Cardiac septum (tissue), 1 donor: ENCODE data around the gene DDAH1. TPM values are rescaled to one million over a fixed set of nuclear protein-coding genes. Genes with fewer than 3 reads are reported as not detected.

Experiments used
- DNase-seq: peaks from one replicate; pipeline ENCODE4 v3.0.0-alpha.2; 2020; ENCODE audit warnings: low spot score
- intact Hi-C: fragments of 100-400 bp; cut with DNase I; formaldehyde crosslinking; loops from one replicate; pipeline ENCODE4 v1.14.0; 2022
- total RNA-seq: library from RNA; stranded (reverse); fragmentation: NEBNext Ultra II Directional; extraction: Animal tissue kit (Norgen Biotek cat#: 25700); gene quantifications from one replicate; pipeline ENCODE4 v1.2.1, GENCODE V29; 2021
- donor health status: DM: no; HTN: no; CAD: no.

Gene DDAH1
- total RNA-seq, 1 donor from 2014 or later = 58.1 TPM

GRCh38 chr1:85295654-85296053 is 169.3 kb downstream of the DDAH1 start:
- intact Hi-C loops = no loop called here
- no peak for DNase-seq

DNA sequence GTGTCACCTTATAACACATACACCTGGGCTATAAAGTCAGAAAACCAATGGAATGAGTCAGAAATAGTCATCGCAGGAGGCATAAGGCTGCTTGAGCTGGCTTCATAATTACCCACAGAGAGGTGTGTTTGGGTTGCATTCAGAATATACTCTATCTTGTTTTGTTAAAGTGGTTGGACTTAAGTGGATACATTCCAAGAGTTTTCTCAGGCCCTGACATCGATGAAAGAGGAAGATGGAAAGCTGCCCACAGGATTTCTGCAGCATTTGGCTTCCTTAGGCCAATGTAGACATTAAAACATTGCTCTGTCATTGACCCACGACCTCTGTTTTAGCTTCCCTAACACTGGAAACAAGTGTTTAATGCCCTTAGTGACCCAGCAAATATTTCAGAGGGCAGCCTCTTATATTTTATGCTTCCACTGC is 169.9 kb downstream of the DDAH1 start:
- intact Hi-C loops = no loop called here
- DNase-seq = no peak

DNA sequence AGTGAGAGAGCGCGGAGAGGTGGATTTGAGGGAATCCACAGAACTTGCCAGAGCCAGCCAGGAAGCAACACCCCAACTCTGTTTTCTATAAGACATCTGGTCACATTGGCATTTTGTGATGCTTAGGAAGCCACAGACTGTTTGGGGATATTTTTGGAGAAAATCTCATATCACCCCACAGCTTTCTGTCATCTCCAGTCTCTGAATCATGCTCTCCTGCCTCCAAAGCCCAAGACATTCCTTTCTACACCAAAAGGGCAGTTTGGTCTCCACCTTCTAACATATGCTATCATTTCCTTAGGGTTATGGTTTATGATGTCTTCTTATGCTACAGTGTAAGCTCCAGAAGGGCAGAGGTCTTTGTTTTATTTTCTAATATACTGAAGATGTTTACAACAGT is 174.1 kb downstream of the DDAH1 start:
- intact Hi-C loops = no loop called here
- no peak for DNase-seq

DNA sequence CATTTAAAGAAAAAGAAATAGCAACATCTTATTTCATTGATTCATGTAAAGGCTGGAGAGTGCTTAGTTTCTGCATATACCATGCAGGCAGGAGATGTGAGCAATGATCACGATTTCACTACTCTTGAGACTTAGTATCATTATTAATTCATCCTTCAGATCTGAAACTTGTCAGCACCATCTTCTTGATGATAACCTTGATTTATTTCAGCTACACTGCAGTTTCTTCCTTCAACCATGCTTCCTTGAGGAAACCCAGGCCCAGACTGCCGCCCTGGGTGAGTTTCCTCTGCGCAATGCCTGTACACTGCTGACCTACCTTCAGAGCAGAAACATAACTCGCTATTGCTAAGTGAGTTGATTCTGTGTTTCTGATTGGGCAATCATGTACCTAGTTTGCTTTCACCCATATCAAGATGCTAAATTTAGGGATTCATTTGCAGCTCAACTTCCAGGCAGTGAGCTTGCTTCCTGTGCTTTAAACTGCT is 175.1 kb downstream of the DDAH1 start:
- DNase-seq = no peak
- intact Hi-C loops = no loop called here

- DNase-seq = no peak
- intact Hi-C loops = no loop called here
Observed at GRCh38 chr1:85289207-85289847, 175.6 kb downstream of the DDAH1 start.

- intact Hi-C loops = no loop called here
- no peak for DNase-seq
Observed at GRCh38 chr1:85284202-85284601, 180.8 kb downstream of the DDAH1 start.

GRCh38 chr1:85283475-85284199 is 181.3 kb downstream of the DDAH1 start:
- intact Hi-C loops = no loop called here
- no peak for DNase-seq

DNA sequence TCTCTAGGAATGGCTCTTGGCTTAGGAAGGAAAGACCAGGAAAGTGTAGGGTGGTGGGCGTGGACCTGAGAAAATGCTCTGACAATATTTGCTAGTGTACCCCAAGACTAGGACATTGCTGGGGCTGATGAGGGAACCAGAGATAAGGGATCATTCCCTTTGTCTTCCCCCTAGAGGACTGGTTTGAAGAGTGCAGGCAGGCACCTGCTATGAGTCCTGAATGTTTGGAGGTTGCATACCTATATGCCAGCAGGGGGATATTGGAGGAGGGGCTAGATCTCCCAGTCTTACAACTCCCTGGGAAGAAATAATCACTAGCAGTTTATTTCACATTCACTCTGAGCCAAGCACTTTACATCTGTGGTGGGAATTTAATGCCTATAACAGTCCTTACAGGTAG is 182.5 kb downstream of the DDAH1 start:
- intact Hi-C loops = no loop called here
- DNase-seq = no peak

DNA sequence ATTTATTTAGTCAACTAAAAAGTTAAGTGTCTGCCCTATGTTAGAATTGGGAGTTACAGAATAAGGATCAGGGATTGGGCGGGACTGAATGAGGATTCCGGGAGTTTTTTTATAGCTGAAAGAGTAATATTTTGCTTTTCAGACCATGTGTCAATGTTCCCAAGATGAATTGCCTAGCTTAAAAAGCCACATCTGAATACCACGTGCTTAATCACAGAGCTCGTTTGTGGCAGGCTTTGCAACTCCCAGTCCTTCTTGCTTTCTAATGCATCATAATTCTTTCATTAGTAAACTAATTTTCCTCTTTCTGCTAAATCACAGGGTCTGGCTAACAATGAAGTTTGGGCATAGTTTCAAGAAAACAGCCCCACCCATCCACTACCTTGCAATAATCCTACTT is 184.3 kb downstream of the DDAH1 start:
- DNase-seq = no peak
- intact Hi-C loops = no loop called here

DNA sequence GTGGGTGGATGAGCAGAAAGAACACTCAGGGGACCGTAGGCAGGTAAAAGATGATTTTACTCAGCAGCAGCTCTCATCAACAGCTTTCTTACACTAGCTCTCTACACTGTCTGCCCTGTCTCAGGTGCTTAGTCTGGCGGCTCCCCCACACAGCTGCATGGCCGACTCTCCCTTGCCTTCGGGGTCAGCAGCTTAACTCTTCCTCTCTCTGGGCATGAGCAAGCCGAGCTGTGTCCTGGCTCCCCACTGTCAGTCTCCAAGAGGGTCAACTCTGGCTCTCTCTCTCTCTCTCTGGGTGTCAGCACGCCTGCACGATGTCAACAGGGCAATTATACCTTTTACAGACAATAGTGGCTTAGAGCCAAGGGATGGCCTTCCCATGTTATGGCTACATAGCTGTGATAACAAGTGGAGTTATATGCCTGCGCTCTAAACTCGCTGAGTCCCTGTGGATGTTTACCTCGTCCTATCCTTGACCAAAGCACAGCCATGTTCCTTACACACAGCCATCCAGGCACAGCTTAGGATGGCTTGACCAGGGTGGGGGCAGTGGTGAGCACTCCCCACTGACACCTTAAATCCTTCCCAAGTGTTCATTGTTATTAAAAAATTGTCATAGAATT is 185.4 kb downstream of the DDAH1 start:
- no peak for DNase-seq
- intact Hi-C loops = no loop called here

DNA sequence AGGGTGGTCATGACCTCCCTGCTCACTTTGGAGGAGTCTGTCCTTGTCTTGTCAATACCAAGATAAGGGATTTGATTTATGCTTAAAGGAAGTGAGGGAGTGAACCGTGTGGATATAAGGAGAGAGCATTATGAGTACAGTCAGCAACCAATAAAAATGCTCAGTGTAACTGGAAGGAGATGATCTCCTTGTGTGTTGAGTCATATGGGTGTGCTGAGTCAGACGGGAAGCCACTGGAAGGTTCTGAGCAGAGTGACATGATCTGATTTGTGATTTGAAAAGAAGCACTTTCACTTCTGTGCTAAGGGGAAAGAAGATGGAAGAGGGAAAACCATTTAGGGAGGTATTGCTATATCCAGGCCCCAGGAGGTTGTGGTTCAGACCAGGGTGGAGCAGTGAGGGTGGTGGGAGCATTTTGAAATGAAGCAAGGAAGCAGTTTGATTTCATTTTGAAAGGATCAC is 186.1 kb downstream of the DDAH1 start:
- peak; percentile 83 for DNase-seq
- intact Hi-C loops = no loop called here

DNA sequence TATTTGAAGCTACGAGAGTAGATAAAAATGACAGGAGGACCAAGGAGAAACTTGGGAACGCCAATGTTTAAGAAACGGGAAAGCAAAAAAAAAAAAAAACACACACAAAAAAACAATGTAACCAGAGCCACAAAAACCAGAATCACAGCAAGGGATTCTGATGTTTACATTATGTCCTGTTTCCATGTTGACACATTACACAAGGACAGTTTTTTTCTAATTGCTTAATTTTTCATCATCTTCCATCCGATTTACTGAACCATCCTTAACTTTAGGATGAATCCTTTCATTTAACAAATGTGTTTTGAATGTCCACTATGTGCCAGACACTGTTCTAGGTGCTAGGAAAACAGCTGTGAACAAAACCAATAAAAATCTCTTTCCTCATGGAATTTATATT is 187.2 kb downstream of the DDAH1 start:
- intact Hi-C loops = loop anchor here (2.0 kb wide), 1 partner anchor 19 kb away; the partner anchor contains the start of gene C1orf52
- no peak for DNase-seq

DNA sequence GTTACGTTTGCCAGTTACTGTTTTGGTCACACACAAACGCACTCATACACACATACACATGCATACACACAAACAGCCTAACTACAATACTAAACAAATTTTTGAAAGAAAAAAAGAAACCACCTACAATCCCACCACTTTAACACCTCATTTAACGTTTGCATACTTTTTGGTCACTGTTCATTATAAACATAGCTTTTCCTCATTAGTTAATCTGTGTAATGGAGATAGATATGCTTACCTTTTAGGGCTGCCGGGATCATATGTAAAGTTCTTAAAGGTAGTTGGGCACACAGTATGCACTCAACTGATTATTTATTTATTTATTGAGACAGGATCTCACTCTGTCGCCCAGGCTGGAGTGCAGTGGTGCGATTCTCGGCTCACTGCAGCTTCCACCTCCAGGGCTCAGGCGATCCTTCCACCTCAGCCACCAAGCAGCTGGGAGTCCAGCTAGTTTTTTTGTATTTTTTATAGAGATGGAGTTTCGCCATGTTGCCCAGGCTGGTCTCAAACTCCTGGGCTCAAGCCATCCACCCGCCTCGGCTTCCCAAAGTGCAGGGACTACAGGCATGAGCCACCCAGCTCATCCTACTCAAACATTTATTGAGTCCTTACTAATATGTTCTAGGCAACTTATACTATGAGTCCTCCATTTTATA is 187.8 kb downstream of the DDAH1 start:
- no peak for DNase-seq
- intact Hi-C loops = loop anchor here (2.0 kb wide), 1 partner anchor 18 kb away; the partner anchor contains the start of gene C1orf52

- DNase-seq = peak; percentile 100
- intact Hi-C loops = loop anchor here (2.0 kb wide), 1 partner anchor 18 kb away; the partner anchor contains the start of gene C1orf52
Observed at GRCh38 chr1:85276215-85276977, 188.6 kb downstream of the DDAH1 start, which contains the start of gene BCL10. Gene BCL10 (minus strand): TSS chr1:85276632. CDS start chr1:85276352, 280 bp downstream.

DNA sequence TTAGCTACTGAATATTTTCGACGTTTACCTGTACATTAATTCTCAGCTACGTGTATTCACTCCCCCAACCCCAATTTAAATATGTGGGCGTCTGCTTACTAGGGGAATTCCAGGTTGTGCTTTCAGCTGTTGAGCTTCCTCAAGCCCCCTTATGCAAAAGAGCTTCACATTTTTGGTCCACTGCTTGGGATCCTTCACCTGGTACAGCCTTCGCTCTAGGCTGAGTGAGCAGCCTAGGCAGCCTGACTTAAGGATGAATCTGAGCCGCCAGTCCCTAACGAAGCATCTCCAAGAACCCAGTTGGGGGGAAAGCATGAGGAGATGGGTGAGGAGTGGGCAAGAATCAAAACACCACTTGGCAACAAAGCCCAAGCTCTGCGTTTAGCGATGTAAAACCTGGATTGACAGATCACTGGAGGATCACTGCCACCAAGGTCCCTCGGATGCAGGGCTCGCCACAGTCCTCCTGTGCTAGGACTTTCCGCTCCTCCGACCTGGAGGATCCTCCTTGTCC is 189.2 kb downstream of the DDAH1 start:
- DNase-seq = no peak
- intact Hi-C loops = loop anchor here (2.0 kb wide), 1 partner anchor 17 kb away; the partner anchor contains the start of gene C1orf52

- intact Hi-C loops = no loop called here
- no peak for DNase-seq
Observed at GRCh38 chr1:85274969-85275453, 189.9 kb downstream of the DDAH1 start.

DNA sequence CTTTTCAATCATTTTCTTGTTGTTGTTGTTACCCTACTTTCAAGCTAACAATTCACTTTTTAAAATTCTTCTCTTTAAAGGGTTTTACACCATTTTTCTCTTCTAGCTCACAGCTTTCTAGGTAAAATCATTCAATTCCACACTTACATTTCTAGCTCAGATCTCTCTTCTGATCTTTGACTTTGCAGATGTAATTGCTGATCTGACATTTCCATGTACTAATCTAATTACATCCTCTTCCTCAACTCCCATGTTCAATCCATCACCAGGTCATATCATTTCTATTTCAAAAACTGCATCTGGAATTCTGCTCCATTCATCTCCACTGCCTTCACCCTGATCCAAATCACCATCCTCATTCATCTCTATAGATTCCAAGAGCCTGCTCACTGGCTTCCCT is 191.6 kb downstream of the DDAH1 start:
- DNase-seq = no peak
- intact Hi-C loops = no loop called here

- no peak for DNase-seq
- intact Hi-C loops = no loop called here
Observed at GRCh38 chr1:85268801-85269585, 196.0 kb downstream of the DDAH1 start.
